NCI-H1048 (cell line): ENCODE measurements around the gene TAOK2.

Experiments
- DNase-seq: peaks from one replicate; lab custom pipeline; 2025; lab: John Stamatoyannopoulos, UW

Gene TAOK2

DNA sequence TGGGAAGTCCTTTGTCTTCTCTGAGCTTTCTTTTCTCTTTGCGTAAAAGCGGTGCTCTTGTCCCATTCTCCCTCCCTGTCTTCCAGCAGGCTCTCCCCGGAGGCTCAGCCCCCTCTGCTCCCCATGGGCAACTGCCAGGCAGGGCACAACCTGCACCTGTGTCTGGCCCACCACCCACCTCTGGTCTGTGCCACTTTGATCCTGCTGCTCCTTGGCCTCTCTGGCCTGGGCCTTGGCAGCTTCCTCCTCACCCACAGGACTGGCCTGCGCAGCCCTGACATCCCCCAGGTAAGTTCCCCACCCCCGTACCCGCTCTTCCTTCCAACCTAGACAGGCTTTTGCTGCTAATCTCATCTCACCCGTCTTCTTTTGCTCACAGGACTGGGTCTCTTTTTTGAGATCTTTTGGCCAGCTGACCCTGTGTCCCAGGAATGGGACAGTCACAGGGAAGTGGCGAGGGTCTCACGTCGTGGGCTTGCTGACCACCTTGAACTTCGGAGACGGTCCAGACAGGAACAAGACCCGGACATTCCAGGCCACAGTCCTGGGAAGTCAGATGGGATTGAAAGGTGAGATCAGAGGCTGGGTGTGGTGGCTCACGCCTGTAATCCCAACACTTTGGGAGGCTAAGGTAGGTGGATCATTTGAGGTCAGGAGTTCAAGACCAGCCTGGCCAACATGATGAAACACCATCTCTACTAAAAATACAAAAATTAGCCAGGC is 10.5 kb upstream of the TAOK2 start:
- DNase-seq: no peak

DNA sequence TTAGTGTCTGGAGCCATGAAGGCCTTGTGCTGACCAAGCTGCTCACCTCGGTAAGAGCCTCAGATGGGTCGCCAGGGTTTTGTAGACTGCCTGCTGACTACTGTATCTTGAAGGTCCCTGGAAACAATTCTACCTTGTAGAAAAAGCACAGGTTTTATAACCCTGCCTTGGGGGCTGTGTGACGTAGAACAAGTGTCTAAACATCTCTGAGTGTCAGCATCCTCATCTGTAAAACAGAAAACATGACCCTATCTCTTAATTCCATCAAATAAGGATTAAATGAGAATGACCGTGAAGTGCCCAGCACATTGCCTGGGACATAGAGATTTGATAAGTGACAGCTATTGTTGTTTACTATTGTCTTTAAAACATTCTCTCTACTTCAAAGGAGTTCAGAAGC is 5.5 kb upstream of the TAOK2 start:
- DNase-seq: no peak

DNA sequence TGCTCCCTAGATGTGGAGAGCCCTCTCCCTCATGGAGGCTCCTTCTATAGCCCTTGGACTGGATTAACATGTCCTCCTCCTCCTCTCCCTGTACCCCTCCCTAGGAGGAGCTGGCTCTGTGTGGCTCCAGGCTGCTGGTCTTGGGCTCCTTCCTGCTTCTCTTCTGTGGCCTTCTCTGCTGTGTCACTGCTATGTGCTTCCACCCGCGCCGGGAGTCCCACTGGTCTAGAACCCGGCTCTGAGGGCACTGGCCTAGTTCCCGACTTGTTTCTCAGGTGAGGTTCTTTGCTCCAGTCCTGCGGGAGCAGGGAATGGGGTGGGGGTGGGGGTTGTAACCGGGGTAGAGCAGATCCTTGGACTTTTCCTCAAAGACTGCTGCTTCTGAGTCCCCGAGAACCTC is 2.4 kb upstream of the TAOK2 start:
- DNase-seq: no peak

DNA sequence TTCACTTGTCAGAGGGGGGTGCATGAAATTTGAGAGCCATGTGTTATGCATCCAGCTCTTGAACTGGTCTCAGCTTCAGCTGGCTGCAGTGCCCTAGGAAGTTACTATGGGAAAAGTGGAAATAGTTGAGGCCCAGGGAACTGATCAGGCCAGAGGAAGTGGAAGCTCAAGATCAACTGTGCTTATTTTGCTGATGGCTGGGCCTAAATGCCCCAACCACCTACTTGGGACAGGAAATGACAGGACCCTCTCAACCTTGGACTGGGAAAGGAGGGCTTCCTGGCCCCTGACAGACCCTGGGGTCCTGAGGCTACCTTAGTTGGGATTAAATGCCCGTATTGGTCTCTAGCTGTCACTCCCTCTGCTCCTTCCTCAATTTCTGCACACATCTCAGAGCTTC is 1.2 kb upstream of the TAOK2 start:
- DNase-seq: no peak

DNA sequence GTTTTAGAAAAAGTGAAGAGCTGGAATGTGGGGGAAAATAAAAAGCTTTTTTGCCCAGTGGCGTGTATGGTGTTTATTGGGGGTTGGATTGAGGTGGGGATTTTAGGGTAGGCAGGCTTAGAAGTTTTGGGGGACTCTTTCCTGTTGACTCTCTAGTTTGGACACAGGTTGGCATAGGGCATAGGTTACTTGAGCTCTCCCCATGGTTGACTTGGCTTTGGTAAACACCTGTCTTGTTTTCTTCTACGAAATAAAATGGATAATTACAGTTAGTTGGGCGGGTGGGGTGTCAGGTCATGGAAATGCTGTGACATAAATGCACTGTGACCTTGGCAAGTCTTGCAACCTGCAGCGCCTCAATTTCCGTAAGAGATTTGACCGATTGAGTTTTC is 680 bp upstream of the TAOK2 start:
- DNase-seq: no peak

DNA sequence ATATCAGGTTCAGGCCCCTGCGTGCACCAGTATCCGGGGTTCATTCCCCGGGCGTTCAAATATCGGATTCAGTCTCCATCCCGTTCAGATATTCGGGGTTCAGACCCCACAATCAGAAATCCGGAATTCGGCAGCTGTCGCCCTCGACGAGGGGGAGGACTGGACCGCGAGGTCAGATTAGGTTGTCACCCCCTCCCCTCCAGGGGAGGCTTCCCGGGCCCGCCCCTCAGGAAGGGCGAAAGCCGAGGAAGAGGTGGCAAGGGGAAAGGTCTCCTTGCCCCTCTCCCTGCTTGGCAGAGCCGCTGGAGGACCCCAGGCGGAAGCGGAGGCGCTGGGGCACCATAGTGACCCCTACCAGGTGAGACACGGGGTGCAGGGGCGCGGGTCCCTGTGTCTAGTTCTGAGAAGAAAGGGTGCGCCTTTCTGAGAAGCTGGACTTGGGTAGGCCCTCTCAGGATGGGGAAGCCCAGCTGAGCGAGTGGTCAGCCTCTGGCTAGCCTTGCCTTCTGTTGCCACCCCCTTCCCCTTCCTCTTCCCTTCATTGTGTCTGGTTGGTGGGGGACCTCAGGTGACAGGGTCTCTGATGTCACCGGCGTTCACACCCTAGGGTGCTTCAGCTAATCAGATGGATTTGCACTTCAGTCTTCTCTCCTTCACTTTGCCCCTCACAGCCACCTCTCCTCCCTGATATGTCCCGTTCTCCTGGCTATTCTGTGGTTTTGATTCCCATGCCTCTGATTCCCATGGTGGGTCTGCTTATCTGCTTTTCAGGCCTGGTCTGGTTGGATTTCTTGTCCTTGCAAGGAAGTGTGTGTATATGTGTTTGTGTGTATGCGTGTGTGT is 844 bp downstream of the TAOK2 start:
- DNase-seq: no peak

DNA sequence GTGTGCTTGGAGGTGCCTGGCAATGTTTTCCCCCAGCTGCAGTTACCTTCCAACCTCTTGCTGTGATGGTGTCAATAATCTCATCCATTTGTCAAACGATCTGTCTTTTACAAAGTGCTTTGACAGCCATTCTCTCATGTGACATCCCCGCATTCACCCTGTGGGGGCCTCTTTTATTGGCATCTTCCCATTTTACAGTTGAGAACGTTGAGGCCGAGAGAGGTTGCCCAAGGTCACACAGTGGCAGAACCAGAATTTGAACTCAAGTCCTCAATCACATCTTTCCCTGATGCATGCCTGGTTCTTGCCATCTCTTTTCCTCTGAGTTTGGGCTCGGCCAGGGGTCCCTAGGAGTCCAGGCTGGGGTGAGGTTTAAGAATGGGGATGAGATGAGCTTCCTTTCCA is 1.5 kb downstream of the TAOK2 start:
- DNase-seq: no peak

DNA sequence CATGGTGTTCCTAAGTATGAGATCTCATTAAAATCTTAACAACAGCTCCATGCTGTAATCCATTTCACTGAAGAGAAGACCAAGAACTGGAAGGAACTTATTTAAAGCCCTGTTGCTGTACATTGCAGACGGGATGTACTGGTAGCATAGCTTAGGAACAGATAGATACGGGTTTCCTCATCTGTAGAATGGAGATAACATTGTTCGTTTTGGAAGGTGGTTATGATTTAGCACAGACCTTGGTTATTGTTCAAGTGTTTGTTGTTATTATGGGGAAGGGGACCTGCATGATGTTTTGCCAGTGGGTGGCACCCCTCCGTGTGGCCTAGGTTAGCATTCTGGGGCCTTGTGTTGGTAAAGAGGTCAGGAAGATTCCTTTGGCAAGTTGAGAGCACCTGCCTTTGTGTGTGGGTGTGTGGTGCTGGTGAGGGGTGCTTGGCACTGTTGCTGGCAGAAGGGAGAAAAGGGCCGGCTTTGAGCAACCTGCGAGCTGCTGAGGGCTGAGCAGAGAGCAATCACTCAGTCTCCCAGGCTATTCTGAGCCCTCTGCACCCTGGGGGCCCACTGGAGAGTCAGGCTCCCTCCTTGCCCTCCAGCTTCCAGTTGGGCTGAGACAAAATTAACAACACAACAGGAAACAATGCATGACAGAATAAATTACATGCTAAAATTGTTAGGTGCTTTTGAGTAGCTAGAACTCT is 2.3 kb downstream of the TAOK2 start:
- no peak for DNase-seq

DNA sequence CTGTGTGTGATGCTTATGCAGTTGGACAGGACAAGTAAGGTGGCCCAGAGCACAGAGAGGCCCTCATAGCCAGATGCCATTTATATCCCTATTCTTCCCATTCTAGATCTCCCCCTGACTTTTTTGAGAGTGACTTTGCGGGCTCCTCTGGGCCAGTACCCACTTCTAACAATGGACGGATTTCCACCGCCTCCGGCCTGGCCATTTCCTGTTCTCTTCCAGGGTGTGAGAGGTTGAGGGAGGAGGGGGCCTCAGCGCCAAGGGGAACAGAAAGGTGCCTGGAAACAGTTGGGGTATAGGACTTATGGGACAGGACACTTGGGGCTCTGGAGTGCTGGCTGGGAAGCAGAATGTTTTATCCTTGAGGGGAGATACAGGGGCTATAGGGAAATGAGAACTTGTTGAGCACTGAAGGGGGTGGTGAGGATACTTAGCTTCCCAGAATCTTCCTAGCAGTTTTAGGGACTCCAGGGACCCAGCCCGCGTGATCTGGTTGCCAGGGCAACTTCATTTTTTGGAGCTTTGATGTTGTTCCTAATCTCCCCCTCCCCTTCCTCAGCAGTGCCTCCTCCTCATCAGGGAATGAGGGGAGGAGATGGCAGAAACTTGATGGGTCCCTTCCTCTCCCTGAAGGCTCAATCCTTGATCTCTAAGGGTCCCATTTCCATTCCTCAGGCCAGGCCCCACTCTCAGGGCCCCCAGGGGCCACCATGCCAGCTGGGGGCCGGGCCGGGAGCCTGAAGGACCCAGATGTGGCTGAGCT is 3.6 kb downstream of the TAOK2 start:
- DNase-seq: no peak

DNA sequence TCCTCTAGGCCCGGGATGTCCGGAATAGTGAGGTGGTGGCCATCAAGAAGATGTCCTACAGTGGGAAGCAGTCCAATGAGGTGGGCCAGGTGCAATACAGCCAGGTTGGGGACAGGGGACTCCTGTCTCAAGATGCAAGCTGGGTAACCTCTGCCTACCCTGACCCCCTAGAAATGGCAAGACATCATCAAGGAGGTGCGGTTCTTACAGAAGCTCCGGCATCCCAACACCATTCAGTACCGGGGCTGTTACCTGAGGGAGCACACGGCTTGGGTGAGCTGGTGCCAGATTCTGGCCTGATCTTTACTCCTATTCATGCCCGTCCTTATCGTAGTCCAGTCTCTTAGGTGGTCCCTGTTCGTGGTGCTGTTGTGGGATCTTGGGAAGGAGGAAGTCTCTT is 4.4 kb downstream of the TAOK2 start:
- no peak for DNase-seq

DNA sequence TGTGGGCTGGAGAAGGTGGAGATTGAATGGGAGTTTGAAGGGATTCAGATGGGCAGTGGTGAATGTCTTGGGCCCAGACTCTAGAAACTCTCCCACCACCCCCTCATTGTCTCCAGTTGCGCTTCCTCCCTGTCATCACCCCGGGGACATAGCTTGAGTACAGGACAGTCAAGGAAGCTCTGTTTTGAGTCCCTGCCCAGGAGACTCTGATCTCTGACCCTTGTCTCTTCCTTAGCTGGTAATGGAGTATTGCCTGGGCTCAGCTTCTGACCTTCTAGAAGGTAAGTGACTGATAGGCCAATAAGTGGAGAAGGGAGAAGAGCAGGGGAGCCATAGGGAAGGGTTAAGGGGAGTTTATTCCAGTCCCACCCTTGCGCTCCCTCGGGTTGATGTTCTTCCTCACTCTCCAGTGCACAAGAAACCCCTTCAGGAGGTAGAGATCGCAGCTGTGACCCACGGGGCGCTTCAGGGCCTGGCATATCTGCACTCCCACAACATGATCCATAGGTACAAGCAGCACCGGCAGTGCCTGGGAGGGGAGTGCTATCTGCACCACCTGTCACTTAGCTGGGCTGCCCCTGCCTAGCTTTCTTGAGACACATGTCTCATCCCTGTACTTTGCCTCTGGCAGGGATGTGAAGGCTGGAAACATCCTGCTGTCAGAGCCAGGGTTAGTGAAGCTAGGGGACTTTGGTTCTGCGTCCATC is 5.0 kb downstream of the TAOK2 start:
- DNase-seq: no peak

DNA sequence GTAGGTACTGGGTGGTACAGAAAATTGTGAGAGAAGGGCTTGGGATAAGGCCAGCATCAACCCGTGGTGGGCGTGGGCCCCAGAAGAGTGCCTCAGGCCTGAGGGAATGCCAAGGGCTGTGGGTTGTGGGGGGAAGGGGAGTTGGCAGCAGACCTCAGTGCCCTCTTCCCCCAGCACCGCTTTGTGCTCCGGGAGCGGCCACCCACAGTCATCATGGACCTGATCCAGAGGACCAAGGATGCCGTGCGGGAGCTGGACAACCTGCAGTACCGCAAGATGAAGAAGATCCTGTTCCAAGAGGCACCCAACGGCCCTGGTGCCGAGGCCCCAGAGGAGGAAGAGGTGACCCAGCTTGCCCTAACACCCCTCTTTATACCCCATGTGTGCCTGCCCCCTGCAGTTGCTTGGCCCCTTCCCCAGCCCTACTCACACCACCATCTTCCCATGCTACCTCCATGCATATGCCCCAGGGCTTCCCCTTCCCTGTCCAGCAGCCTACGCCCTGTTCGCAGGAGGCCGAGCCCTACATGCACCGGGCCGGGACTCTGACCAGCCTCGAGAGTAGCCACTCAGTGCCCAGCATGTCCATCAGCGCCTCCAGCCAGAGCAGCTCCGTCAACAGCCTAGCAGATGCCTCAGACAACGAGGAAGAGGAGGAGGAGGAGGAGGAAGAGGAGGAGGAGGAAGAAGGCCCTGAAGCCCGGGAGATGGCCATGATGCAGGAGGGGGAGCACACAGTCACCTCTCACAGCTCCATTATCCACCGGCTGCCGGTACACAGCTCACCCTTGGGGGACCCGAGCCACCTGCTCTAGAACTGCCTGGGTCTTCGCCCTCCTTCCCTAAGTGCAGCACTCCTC is 9.1 kb downstream of the TAOK2 start:
- DNase-seq: no peak

DNA sequence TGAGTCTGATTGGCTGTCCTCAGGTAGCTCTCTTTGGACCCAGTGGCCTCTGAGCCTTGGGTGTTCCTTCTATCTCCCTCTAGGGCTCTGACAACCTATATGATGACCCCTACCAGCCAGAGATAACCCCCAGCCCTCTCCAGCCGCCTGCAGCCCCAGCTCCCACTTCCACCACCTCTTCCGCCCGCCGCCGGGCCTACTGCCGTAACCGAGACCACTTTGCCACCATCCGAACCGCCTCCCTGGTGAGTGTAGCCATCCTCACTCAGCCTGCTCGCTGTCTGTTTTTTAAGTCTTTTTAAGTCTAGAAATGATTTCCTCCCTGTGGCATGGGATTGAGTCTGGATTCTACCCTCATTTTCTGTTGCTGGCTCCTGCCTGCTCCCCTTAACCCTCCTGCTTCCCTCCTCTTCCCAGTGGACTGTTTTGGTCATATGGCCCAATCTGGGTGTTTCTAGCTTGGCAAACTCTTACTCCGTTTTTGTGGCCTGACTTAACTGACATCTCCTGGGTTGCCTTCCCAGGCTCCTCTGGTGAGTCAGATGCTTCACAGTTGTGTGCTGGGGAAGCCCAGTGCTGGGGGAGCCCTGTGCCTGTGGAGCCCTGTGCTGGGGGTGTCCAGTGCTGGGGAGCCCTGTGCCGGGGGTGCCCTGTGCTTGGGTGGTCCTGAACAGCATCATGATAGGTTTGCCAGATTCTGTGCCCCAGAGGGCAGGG is 9.9 kb downstream of the TAOK2 start:
- no peak for DNase-seq

DNA sequence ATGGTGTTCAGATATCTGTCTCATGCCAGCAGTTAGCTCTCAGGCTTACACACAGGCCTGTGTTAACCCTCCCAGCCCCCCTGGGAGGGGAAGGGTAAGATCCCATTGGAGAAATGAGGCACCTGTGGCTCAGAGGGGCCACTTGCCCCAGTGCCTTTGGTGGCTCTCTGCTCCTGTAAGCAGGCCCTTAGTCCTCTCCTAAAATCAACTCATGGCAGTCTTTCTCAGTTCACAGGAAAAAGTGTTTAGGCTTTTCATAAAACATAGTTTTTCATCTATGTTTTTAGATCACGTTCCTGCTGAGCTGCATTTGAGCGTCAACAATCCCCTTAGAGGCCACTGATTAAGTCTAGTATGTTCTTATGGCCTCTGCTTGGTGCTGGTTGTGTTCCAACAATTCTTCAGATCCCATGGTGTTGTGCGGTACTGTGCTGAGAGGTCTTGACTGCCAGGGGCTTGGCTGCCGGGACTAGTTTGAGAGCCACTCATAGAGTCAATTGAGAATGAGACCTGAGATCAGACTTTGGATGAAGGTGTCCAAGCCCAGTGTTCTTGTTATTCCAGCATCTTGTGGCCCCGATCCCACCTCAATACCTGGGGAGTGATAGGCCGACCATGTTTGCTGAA is 10.6 kb downstream of the TAOK2 start:
- no peak for DNase-seq

DNA sequence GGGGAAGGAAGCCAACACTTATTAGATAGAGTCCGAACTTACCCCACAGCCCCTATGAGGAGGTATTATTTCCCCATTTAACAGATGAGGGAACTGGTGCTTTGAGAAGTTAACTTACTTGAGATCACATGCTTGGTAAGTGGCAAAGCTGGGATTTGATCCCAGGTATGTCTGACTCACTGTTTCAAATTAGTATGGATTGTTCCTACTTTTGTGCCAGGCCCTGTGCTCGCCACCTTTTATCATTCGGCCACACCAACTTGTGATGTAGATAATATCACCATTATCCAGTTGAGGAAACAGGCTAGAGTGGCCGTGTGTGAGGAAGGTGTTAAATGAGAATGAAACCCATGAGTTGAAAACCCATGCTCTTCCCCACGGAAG is 11.1 kb downstream of the TAOK2 start:
- DNase-seq: no peak

DNA sequence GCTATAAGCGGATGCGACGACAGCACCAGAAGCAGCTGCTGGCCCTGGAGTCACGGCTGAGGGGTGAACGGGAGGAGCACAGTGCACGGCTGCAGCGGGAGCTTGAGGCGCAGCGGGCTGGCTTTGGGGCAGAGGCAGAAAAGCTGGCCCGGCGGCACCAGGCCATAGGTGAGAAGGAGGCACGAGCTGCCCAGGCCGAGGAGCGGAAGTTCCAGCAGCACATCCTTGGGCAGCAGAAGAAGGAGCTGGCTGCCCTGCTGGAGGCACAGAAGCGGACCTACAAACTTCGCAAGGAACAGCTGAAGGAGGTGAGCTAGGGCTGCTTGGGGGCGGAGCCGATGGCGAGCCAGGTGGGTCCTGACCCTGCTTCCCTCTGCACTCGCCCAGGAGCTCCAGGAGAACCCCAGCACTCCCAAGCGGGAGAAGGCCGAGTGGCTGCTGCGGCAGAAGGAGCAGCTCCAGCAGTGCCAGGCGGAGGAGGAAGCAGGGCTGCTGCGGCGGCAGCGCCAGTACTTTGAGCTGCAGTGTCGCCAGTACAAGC is 11.7 kb downstream of the TAOK2 start:
- no peak for DNase-seq

DNA sequence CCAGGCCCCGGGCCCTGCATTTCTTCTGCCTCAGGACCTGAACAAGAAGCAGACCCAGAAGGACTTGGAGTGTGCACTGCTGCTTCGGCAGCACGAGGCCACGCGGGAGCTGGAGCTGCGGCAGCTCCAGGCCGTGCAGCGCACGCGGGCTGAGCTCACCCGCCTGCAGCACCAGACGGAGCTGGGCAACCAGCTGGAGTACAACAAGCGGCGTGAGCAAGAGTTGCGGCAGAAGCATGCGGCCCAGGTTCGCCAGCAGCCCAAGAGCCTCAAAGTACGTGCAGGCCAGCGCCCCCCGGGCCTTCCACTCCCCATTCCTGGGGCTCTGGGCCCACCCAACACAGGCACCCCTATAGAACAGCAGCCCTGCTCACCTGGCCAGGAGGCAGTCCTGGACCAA is 12.6 kb downstream of the TAOK2 start:
- DNase-seq: no peak

DNA sequence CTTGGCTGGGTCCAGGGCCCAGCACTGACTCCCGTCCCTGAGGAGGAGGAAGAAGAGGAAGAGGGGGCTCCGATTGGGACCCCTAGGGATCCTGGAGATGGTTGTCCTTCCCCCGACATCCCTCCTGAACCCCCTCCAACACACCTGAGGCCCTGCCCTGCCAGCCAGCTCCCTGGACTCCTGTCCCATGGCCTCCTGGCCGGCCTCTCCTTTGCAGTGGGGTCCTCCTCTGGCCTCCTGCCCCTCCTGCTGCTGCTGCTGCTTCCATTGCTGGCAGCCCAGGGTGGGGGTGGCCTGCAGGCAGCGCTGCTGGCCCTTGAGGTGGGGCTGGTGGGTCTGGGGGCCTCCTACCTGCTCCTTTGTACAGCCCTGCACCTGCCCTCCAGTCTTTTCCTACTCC is 13.3 kb downstream of the TAOK2 start:
- no peak for DNase-seq

DNA sequence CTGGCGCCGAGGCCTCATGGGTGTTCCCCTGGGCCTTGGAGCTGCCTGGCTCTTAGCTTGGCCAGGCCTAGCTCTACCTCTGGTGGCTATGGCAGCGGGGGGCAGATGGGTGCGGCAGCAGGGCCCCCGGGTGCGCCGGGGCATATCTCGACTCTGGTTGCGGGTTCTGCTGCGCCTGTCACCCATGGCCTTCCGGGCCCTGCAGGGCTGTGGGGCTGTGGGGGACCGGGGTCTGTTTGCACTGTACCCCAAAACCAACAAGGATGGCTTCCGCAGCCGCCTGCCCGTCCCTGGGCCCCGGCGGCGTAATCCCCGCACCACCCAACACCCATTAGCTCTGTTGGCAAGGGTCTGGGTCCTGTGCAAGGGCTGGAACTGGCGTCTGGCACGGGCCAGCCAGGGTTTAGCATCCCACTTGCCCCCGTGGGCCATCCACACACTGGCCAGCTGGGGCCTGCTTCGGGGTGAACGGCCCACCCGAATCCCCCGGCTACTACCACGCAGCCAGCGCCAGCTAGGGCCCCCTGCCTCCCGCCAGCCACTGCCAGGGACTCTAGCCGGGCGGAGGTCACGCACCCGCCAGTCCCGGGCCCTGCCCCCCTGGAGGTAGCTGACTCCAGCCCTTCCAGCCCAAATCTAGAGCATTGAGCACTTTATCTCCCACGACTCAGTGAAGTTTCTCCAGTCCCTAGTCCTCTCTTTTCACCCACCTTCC is 13.9 kb downstream of the TAOK2 start:
- no peak for DNase-seq
